ENCODE results near the gene SORCS2. TPM values are rescaled to one million over a fixed set of nuclear protein-coding genes. Genes with fewer than 3 reads are reported as not detected.

Gene SORCS2
- total and polyA plus RNA-seq, 2 of the 8 experiments (the other 6 are each of a cell fraction or from before 2014, with no cell fraction given), result 0.36 to 1.8 TPM

DNA sequence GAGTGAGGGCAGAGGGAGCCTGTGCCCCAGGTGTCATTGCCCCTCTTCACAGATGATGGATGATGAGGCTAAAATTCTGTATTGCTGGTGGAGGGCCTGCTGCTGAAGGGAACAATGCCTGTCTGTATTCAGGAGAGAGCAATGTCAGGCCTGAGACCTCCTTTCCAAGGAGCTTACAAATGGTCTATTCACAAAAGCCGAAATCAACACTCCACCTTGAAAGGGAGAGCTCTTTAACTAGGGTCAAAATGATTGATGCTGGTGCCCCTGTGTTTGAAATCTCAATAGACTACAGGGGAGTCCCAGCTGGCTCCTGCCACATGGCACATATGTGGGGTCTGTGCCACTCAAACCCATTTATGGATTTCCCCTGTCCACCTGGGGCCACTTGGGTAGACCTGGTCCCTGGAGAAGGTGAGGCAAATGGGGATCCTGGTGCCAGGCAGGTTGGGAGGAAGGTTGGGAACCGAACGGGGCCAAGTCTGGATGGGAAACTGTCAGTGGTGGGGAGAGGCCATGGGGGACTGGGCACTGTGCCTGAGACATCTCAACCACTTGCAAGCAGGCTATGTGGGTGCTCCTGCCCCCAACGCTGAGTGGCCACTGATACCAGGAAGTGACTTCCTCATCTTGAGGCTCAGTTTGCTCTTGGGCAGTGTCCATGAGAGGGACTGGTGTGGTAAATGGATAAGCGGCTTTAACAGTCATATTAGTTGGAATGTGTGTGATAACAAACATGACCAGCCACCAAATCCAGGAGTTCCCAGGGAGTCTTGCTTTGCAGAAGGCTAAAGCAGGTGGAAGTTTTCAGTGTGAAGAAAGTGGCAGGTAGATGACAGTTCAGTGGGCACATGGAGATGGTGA lies 466.2 kb downstream of the SORCS2 start:
- Histone ChIP-seq H3K18ac (ENCODE audit: extremely low read depth, low read length) (no peak overlapping the region), H4K20me1 (replicated peaks in 1 of 2; ENCODE audit: control insufficient read depth in 1 of 2, insufficient read depth in 2 of 2, low read length in 2 of 2) (no peaks in the 10 kb centered on the region), H2BK120ac (replicated peaks; ENCODE audit: low read depth, low read length) (no peak overlapping the region), H3K79me2 (ENCODE audit: control insufficient read depth in 1 of 2, insufficient read depth in 2 of 2, low read length in 2 of 2) (no peaks in the 10 kb centered on the region), H3K56ac (replicated peaks; ENCODE audit: insufficient read length, low read depth, low read length) (no peak overlapping the region), H2BK5ac (ENCODE audit: low read depth, low read length) (no peak overlapping the region), H3K23me2 (ENCODE audit: low read depth, low read length) (peaks cover 14% of the 10 kb centered on the region; the same call in 1 of the 2 replicates), H3K4me1 (replicated peaks in 1 of 4; ENCODE audit: control insufficient read depth in 3 of 4, insufficient read depth in 4 of 4, low read length in 3 of 4) (peaks cover 0 to 9% (median 3%) of the 10 kb centered on the region in 4 experiments; a peak in 5 of 7 replicates), H3K23ac (ENCODE audit: insufficient read length) (no peak overlapping the region), H2BK20ac (ENCODE audit: low read length) (no peak overlapping the region), H3K36me3 (ENCODE audit: control insufficient read depth in 2 of 4, insufficient read depth in 4 of 4, low read length in 3 of 4) (no peaks in the 10 kb centered on the region), H4K5ac (ENCODE audit: insufficient read length, low read depth, low read length) (no peak overlapping the region), H2AK5ac (ENCODE audit: low read depth, low read length) (no peak overlapping the region), H3K9me3 (ENCODE audit: insufficient read depth in 2 of 2, low read depth in 1 of 2, low read length in 1 of 2) (no peaks in the 10 kb centered on the region), H4K91ac (replicated peaks; ENCODE audit: insufficient read length, low read length) (no peak overlapping the region), H3K4me2 (ENCODE audit: insufficient read depth in 1 of 2, low read depth in 2 of 2, low read length in 2 of 2) (no peak overlapping the region), H3K27ac (ENCODE audit: low read depth, low read length) (no peak overlapping the region), H3K14ac (ENCODE audit: insufficient read length) (no peak overlapping the region), H2AFZ (ENCODE audit: low read length) (no peak overlapping the region), H3K79me1 (ENCODE audit: low read depth, low read length) (no peaks in the 10 kb centered on the region), H3K4me3 (ENCODE audit: extremely low read depth in 1 of 4, insufficient read depth in 2 of 4, low read depth in 3 of 4, low read length in 4 of 4) (no peak overlapping the region), H2BK15ac (ENCODE audit: low read length) (0 out of 2 replicates have a peak overlapping the region, but pooled peaks have one; percentile 88), H2BK12ac (ENCODE audit: low read depth, low read length) (no peak overlapping the region), H3K9ac (replicated peaks in 1 of 4; ENCODE audit: extremely low read depth in 1 of 4, low read depth in 3 of 4, low read length in 3 of 4) (no peak overlapping the region), H4K8ac (ENCODE audit: extremely low read depth, insufficient read depth, low read length) (no peak overlapping the region), H3K4ac (replicated peaks; ENCODE audit: insufficient read length, low read depth, low read length) (no peak overlapping the region), H3K27me3 (replicated peaks in 1 of 4; ENCODE audit: control insufficient read depth in 3 of 4, extremely low read depth in 1 of 4, insufficient read depth in 3 of 4, low read length in 3 of 4) (no peaks in the 10 kb centered on the region)
- DNase-seq (ENCODE audit: low read depth in 1 of 2, low spot score in 2 of 2) (no peak), FAIRE-seq (no peak)
- ChIA-PET POLR2A (ENCODE audit: partially characterized antibody) (no interaction called here), CTCF (ENCODE audit: partially characterized antibody) (no interaction called here)
- 88% methylated on average over 5 of the region's 5 CpGs; no CpG with 5 or more reads in 1 of the 2 experiments for WGBS, 2 experiments (ENCODE audit: extremely low coverage in 1 of 2, insufficient coverage in 1 of 2, insufficient read length in 1 of 2, insufficient replicate concordance in 2 of 2, low coverage in 1 of 2, low lambda C conversion rate in 2 of 2, missing lambda C conversion rate in 1 of 2)
- no peak for TF ChIP-seq RFX5 (IDR thresholded peaks at IDR 0.05; ENCODE audit: borderline replicate concordance, low read depth, low read length)
- TF ChIP-seq, protein P1, sequence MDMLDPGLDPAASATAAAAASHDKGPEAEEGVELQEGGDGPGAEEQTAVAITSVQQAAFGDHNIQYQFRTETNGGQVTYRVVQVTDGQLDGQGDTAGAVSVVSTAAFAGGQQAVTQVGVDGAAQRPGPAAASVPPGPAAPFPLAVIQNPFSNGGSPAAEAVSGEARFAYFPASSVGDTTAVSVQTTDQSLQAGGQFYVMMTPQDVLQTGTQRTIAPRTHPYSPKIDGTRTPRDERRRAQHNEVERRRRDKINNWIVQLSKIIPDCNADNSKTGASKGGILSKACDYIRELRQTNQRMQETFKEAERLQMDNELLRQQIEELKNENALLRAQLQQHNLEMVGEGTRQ (IDR thresholded peaks at IDR 0.05; ENCODE audit: low read length), result no peak
- no peak for TF ChIP-seq TCF12 (IDR thresholded peaks at IDR 0.05; ENCODE audit: low read depth, low read length)
- no peak for TF ChIP-seq EZH2 (IDR thresholded peaks at IDR 0.05; ENCODE audit: low read depth, low read length, severe bottlenecking)
- TF ChIP-seq CBX8 (IDR thresholded peaks at IDR 0.05; ENCODE audit: borderline replicate concordance, low read depth, low read length), result no peak
- TF ChIP-seq CREB1 (IDR thresholded peaks at IDR 0.05), result no peak
- TF ChIP-seq SIX5 (IDR thresholded peaks at IDR 0.05; ENCODE audit: low read depth, low read length), result no peak
- TF ChIP-seq RAD21 (IDR thresholded peaks at IDR 0.05 in 1 of 2, conservative IDR thresholded peaks at IDR 0.05 in 1 of 2; ENCODE audit: low read depth in 2 of 2, low read length in 2 of 2), result no peak
- TF ChIP-seq KDM1A (IDR thresholded peaks at IDR 0.05; ENCODE audit: borderline replicate concordance, low read length), result no peak
- no peak for TF ChIP-seq CHD2 (IDR thresholded peaks at IDR 0.05; ENCODE audit: low read length)
- TF ChIP-seq POU5F1 (IDR thresholded peaks at IDR 0.05; ENCODE audit: low read depth, low read length), result no peak
